H1 (cell line): Measurements from ENCODE around the gene KLRF1. TPM values are rescaled to one million over a fixed set of nuclear protein-coding genes. Genes with fewer than 3 reads are reported as not detected.

Experiments
- ATF3 ChIP-seq: IDR thresholded peaks from 2 replicates; pipeline ENCODE4 v1.6.1; 2011; ENCODE audit warnings: low read depth, mild to moderate bottlenecking, low read length; ENCODE audit not compliant: insufficient read depth
- CEBPB ChIP-seq: IDR thresholded peaks from 2 replicates; pipeline ENCODE4 v1.6.1; 2012; ENCODE audit warnings: low read depth, low read length
- CHD7 ChIP-seq: fragments of 300-600 bp; sonication (generic); IDR thresholded peaks from 2 replicates; pipeline ENCODE4 v1.7.1; 2012; ENCODE audit warnings: low read length, moderate library complexity, mild to moderate bottlenecking, inconsistent platforms; ENCODE audit not compliant: insufficient replicate concordance
- CTBP2 ChIP-seq: IDR thresholded peaks from 2 replicates; pipeline ENCODE4 v1.7.0; 2011; ENCODE audit warnings: borderline replicate concordance, mild to moderate bottlenecking, moderate library complexity, mixed read lengths, low read length; ENCODE audit not compliant: insufficient read depth, insufficient read length
- GABPA ChIP-seq: IDR thresholded peaks from 2 replicates; pipeline ENCODE4 v1.6.1; 2011; ENCODE audit warnings: mild to moderate bottlenecking, low read length, moderate library complexity, borderline replicate concordance; ENCODE audit not compliant: insufficient read depth
- HDAC6 ChIP-seq: IDR thresholded peaks from one replicate; pipeline ENCODE4 v1.7.1; 2012; ENCODE audit warnings: low read depth, mild to moderate bottlenecking, inconsistent platforms, low read length, moderate library complexity
- NRF1 ChIP-seq: IDR thresholded peaks from 2 replicates; pipeline ENCODE4 v1.6.1; 2011; ENCODE audit warnings: mild to moderate bottlenecking, low read depth, low read length, improper control_type of control experiment
- POU5F1 ChIP-seq: IDR thresholded peaks from 2 replicates; pipeline ENCODE4 v1.6.1; 2011; ENCODE audit warnings: low read depth, mild to moderate bottlenecking, low read length, moderate library complexity
- YY1 ChIP-seq: IDR thresholded peaks from 2 replicates; pipeline ENCODE4 v1.6.1; 2011; ENCODE audit warnings: low read depth, mild to moderate bottlenecking, low read length
- polyA plus RNA-seq, 7 experiments: library from polyadenylated mRNA; depleted of rRNA in 3 of 7; stranded (reverse) in 5 of 7; unstranded in 2 of 7; fragments of >200 nt in 5 of 7; fragments of 200-250 nt in 2 of 7; gene quantifications; 1 replicate in 5 of 7; 2 replicates in 1 of 7; 4 replicates in 1 of 7; pipeline versions ENCODE4 v1.2.1 to v1.2.3, GENCODE V29; 2011 to 2013; ENCODE audit warnings: missing spikeins in 2 of 7, mixed read lengths in 2 of 7
- total RNA-seq: library from RNA; stranded (reverse); fragmentation: NEBNext Ultra II Directional; extraction: Animal tissue kit (Norgen Biotek cat#: 25700); gene quantifications from 2 replicates; pipeline ENCODE4 v1.2.1, GENCODE V29; 2021

The KLRF1 gene
- total and polyA plus RNA-seq, 2 of the 8 experiments (the other 6 are each of a cell fraction or from before 2014, with no cell fraction given): not detected

- TF ChIP-seq CHD7 (no peak), GABPA (no peak), ATF3 (no peak), CEBPB (no peak), YY1 (no peak), NRF1 (no peak), POU5F1 (no peak), HDAC6 (no peak), CTBP2 (no peak)
Observed at GRCh38 chr12:9864913-9865675, 37.8 kb downstream of the KLRF1 start (continued).
